Measurements from ENCODE around the gene FAM120B. TPM values are rescaled to one million over a fixed set of nuclear protein-coding genes. Genes with fewer than 3 reads are reported as not detected.

The FAM120B gene
- total RNA-seq, 4 donors from 2014 or later, result 10.7 to 17.0 (median 13.5) TPM

GRCh38 chr6:170441316-170441715 is 134.8 kb downstream of the FAM120B start:
- no peak overlapping the region for H3K4me3 ChIP-seq
- in situ Hi-C loops (cut with MboI; ENCODE audit: low sequenced_read_pairs in 4 of 4), result no loop called here
- H3K9me3 ChIP-seq, result no peaks in the 10 kb centered on the region
- no peaks in the 10 kb centered on the region for H3K36me3 ChIP-seq
- intact Hi-C loops (cut with DNase I; ENCODE audit: low total_unique reads), result loop anchor here (5.0 kb wide), 1 partner anchor 159 kb away; no protein-coding TSS in a partner anchor
- H3K27ac ChIP-seq, result peak overlapping the region; percentile 84 to 97 (median 92)
- no peak for ATAC-seq
- no peak for TF ChIP-seq POLR2A (IDR thresholded peaks at IDR 0.05)
- TF ChIP-seq, protein P1, sequence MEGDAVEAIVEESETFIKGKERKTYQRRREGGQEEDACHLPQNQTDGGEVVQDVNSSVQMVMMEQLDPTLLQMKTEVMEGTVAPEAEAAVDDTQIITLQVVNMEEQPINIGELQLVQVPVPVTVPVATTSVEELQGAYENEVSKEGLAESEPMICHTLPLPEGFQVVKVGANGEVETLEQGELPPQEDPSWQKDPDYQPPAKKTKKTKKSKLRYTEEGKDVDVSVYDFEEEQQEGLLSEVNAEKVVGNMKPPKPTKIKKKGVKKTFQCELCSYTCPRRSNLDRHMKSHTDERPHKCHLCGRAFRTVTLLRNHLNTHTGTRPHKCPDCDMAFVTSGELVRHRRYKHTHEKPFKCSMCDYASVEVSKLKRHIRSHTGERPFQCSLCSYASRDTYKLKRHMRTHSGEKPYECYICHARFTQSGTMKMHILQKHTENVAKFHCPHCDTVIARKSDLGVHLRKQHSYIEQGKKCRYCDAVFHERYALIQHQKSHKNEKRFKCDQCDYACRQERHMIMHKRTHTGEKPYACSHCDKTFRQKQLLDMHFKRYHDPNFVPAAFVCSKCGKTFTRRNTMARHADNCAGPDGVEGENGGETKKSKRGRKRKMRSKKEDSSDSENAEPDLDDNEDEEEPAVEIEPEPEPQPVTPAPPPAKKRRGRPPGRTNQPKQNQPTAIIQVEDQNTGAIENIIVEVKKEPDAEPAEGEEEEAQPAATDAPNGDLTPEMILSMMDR (IDR thresholded peaks at IDR 0.05 in 4 of 5, conservative IDR thresholded peaks at IDR 0.05 in 1 of 5), result no peak
- H3K27me3 ChIP-seq, result no peaks in the 10 kb centered on the region
- DNase-seq, result no peak
- H3K4me1 ChIP-seq, result peaks cover 34 to 42% of the 10 kb centered on the region in 2 donors

DNA sequence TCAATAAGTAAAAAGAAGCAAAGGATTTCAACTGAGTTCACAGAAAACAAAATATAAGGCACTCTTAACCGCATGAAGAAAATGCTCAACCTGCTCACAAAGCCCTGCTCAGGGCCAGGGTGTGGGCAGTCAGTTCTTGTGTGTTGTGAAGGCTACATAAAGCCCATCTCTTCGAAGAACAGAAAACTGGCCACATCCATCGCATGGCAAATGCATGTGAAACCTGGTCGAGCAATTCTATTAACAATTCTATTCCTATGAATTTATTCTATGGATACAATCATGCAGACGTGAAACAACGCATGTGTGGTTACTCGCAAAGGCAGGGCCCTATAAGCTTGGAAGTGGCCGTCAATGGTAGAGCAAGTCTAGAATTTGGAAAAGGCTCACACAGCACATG is 136.0 kb downstream of the FAM120B start:
- no peak overlapping the region for H3K4me3 ChIP-seq
- intact Hi-C loops (cut with DNase I; ENCODE audit: low total_unique reads), result loop anchor here (5.0 kb wide), 1 partner anchor 160 kb away; no protein-coding TSS in a partner anchor
- no peak overlapping the region for H3K27ac ChIP-seq
- no peak for DNase-seq
- H3K27me3 ChIP-seq, result no peaks in the 10 kb centered on the region
- ATAC-seq, result no peak
- in situ Hi-C loops (cut with MboI; ENCODE audit: low sequenced_read_pairs in 4 of 4), result no loop called here
- no peaks in the 10 kb centered on the region for H3K36me3 ChIP-seq
- H3K4me1 ChIP-seq, result peaks cover 30% of the 10 kb centered on the region in 2 donors
- H3K9me3 ChIP-seq, result no peaks in the 10 kb centered on the region
- no peak for TF ChIP-seq POLR2A (IDR thresholded peaks at IDR 0.05)

- Histone ChIP-seq H3K27ac (no peak overlapping the region), H3K4me3 (no peak overlapping the region), H3K27me3 (no peaks in the 10 kb centered on the region), H3K4me1 (peaks cover 23 to 24% of the 10 kb centered on the region in 2 donors), H3K36me3 (no peaks in the 10 kb centered on the region), H3K9me3 (no peaks in the 10 kb centered on the region)
- DNase-seq (peak in 1 of 2 donors; percentile 8), ATAC-seq (no peak)
- TF ChIP-seq, protein P1 (IDR thresholded peaks at IDR 0.05 in 4 of 5, conservative IDR thresholded peaks at IDR 0.05 in 1 of 5), result no peak
- TF ChIP-seq POLR2A (IDR thresholded peaks at IDR 0.05), result no peak
- intact Hi-C loops (cut with DNase I; ENCODE audit: low total_unique reads) (loop anchor here (5.0 kb wide), 1 partner anchor 161 kb away; no protein-coding TSS in a partner anchor), in situ Hi-C loops (cut with MboI; ENCODE audit: low sequenced_read_pairs in 4 of 4) (no loop called here)
Observed at GRCh38 chr6:170443151-170443662, 136.6 kb downstream of the FAM120B start.

- Histone ChIP-seq H3K4me1 (peaks cover 16 to 21% of the 10 kb centered on the region in 2 donors), H3K27ac (no peak overlapping the region), H3K27me3 (no peaks in the 10 kb centered on the region), H3K4me3 (no peak overlapping the region), H3K9me3 (no peaks in the 10 kb centered on the region), H3K36me3 (no peaks in the 10 kb centered on the region)
- in situ Hi-C loops (cut with MboI; ENCODE audit: low sequenced_read_pairs in 4 of 4), result no loop called here
- intact Hi-C loops (cut with DNase I; ENCODE audit: low total_unique reads), result loop anchor here (5.0 kb wide), 1 partner anchor 162 kb away; no protein-coding TSS in a partner anchor
- DNase-seq (peak in 1 of 2 donors; percentile 7), ATAC-seq (no peak)
- TF ChIP-seq, protein P1 (IDR thresholded peaks at IDR 0.05 in 4 of 5, conservative IDR thresholded peaks at IDR 0.05 in 1 of 5), result no peak
- no peak for TF ChIP-seq POLR2A (IDR thresholded peaks at IDR 0.05)
Observed at GRCh38 chr6:170444056-170444591, 137.6 kb downstream of the FAM120B start.

- no peak overlapping the region for H3K4me3 ChIP-seq
- H3K27me3 ChIP-seq, result no peaks in the 10 kb centered on the region
- H3K4me1 ChIP-seq, result peaks cover 11 to 14% of the 10 kb centered on the region in 2 donors
- intact Hi-C loops (cut with DNase I; ENCODE audit: low total_unique reads), result loop anchor here (5.0 kb wide), 1 partner anchor 163 kb away; no protein-coding TSS in a partner anchor
- TF ChIP-seq, protein P1 (IDR thresholded peaks at IDR 0.05 in 4 of 5, conservative IDR thresholded peaks at IDR 0.05 in 1 of 5), result no peak
- no peak for TF ChIP-seq POLR2A (IDR thresholded peaks at IDR 0.05)
- no peak for DNase-seq
- H3K36me3 ChIP-seq, result no peaks in the 10 kb centered on the region
- in situ Hi-C loops (cut with MboI; ENCODE audit: low sequenced_read_pairs in 4 of 4), result no loop called here
- no peaks in the 10 kb centered on the region for H3K9me3 ChIP-seq
- peak overlapping the region in 2 of 4 donors; percentile 19 to 41 for H3K27ac ChIP-seq
- no peak for ATAC-seq
Observed at GRCh38 chr6:170444811-170445211, 138.3 kb downstream of the FAM120B start.

Measured in gastrocnemius medialis (tissue), 4 donors.